Cerebellar cortex (tissue), 1 donor: Measurements from ENCODE around the gene NLRC5.
A peak's percentile ranks its signal among the peaks of the same experiment; 100 is the strongest.

ENCODE experiments used
- DNase-seq: peaks from one replicate; pipeline ENCODE4 v3.0.0-alpha.2; 2015; ENCODE audit warnings: low spot score

Gene NLRC5

GRCh38 chr16:56988948-56989945 lies at the start of gene NLRC5:
TSS of gene NLRC5 (plus strand) at chr16:56989557. CDS start at chr16:57020713, 31,156 bp downstream.
- peak; percentile 36 for DNase-seq

- DNase-seq: no peak
Measured at GRCh38 chr16:56939801-56940200, 49.6 kb upstream of the NLRC5 start.

- DNase-seq: no peak
Measured at GRCh38 chr16:56941092-56941491, 48.3 kb upstream of the NLRC5 start.

- no peak for DNase-seq
Measured at GRCh38 chr16:56941856-56942331, 47.5 kb upstream of the NLRC5 start.

- no peak for DNase-seq
Measured at GRCh38 chr16:56943761-56944375, 45.5 kb upstream of the NLRC5 start.

- DNase-seq: no peak
Measured at GRCh38 chr16:56944954-56945839, 44.2 kb upstream of the NLRC5 start.

GRCh38 chr16:56945847-56946527 lies 43.4 kb upstream of the NLRC5 start:
- no peak for DNase-seq

GRCh38 chr16:56946767-56947603 lies 42.4 kb upstream of the NLRC5 start:
- no peak for DNase-seq

GRCh38 chr16:56947604-56947995 lies 41.8 kb upstream of the NLRC5 start:
- DNase-seq: no peak

- no peak for DNase-seq
Measured at GRCh38 chr16:56948234-56948633, 41.1 kb upstream of the NLRC5 start.

GRCh38 chr16:56950051-56950450 lies 39.3 kb upstream of the NLRC5 start:
- DNase-seq: no peak

- no peak for DNase-seq
Measured at GRCh38 chr16:56950455-56950854, 38.9 kb upstream of the NLRC5 start.

GRCh38 chr16:56950881-56951771 lies 38.2 kb upstream of the NLRC5 start:
- peak; percentile 50 for DNase-seq

GRCh38 chr16:56953006-56953405 lies 36.4 kb upstream of the NLRC5 start:
- DNase-seq: no peak

GRCh38 chr16:56956076-56956475 lies 33.3 kb upstream of the NLRC5 start:
- DNase-seq: no peak

- DNase-seq: no peak
Measured at GRCh38 chr16:56956756-56957155, 32.6 kb upstream of the NLRC5 start.

GRCh38 chr16:56960681-56961281 lies 28.6 kb upstream of the NLRC5 start:
- no peak for DNase-seq

- no peak for DNase-seq
Measured at GRCh38 chr16:56961386-56961785, 28.0 kb upstream of the NLRC5 start.

- DNase-seq: no peak
Measured at GRCh38 chr16:56961851-56962281, 27.5 kb upstream of the NLRC5 start, which contains the start of gene CETP. TSS of gene CETP (plus strand) at chr16:56961950. CDS start at chr16:56961980, 30 bp downstream.
